SU-DHL-6 (cell line): ENCODE results near the gene POU2F3.

Experiments used
- H2AFZ ChIP-seq: fragments of 200-600 bp; sonication (generic); 2 replicates; pipeline ENCODE4 v1.6.1; 2014; ENCODE audit warnings: low read depth, mild to moderate bottlenecking, moderate library complexity, mixed read lengths, antibody characterized with exemption, low read length; ENCODE audit not compliant: severe bottlenecking
- H3F3A ChIP-seq: fragments of 200-600 bp; shearing (Covaris generic); 2 replicates; pipeline ENCODE4 v1.6.0; 2016; ENCODE audit warnings: antibody characterized with exemption, mild to moderate bottlenecking; ENCODE audit not compliant: insufficient read depth
- H3K27ac ChIP-seq: fragments of 200-600 bp; sonication (generic); 2 replicates; pipeline ENCODE4 v1.5.1; 2016; ENCODE audit warnings: low read depth, mild to moderate bottlenecking, low read length, moderate library complexity, mixed read lengths
- H3K27me3 ChIP-seq: fragments of 200-600 bp; sonication (generic), shearing (Covaris generic); 2 replicates; pipeline ENCODE4 v1.6.0; 2014; ENCODE audit warnings: mild to moderate bottlenecking, low read length
- H3K36me3 ChIP-seq: fragments of 200-600 bp; sonication (generic); 2 replicates; pipeline ENCODE4 v1.6.1; 2014; ENCODE audit warnings: mild to moderate bottlenecking, low read length, mixed read lengths
- H3K4me2 ChIP-seq: fragments of 300-600, 200-600 bp; shearing (Covaris generic), sonication (generic); 2 replicates; pipeline ENCODE4 v1.6.0; 2014; ENCODE audit warnings: low read length, low read depth, mild to moderate bottlenecking; ENCODE audit not compliant: poor library complexity, severe bottlenecking
- H3K4me3 ChIP-seq: fragments of 200-600 bp; sonication (generic); 2 replicates; pipeline ENCODE4 v1.5.1; 2014; ENCODE audit warnings: antibody characterized with exemption, low read length, mild to moderate bottlenecking, mixed read lengths; ENCODE audit not compliant: insufficient read depth, poor library complexity, severe bottlenecking
- H3K79me2 ChIP-seq: fragments of 200-600 bp; sonication (generic); 2 replicates; pipeline ENCODE4 v1.6.1; 2014; ENCODE audit warnings: mild to moderate bottlenecking, low read length, moderate library complexity; ENCODE audit not compliant: insufficient read depth
- H3K9ac ChIP-seq: fragments of 200-600 bp; sonication (generic); 2 replicates; pipeline ENCODE4 v1.7.0; 2014; ENCODE audit warnings: mild to moderate bottlenecking, low read length
- H3K9me2 ChIP-seq: fragments of 200-600 bp; sonication (generic); replicated peaks from 2 replicates; pipeline ENCODE4 v1.6.1; 2014; ENCODE audit warnings: low read length; ENCODE audit not compliant: insufficient read depth
- H3K9me3 ChIP-seq: fragments of 200-600 bp; sonication (generic); 2 replicates; pipeline ENCODE4 v1.6.1; 2014; ENCODE audit warnings: low read length, mixed read lengths; ENCODE audit not compliant: insufficient read depth
- H4K20me1 ChIP-seq: fragments of 200-600 bp; sonication (generic); 2 replicates; pipeline ENCODE4 v1.6.1; 2014; ENCODE audit warnings: low read depth, mild to moderate bottlenecking, antibody characterized with exemption, low read length, moderate library complexity, mixed read lengths
- CTCF ChIP-seq: fragments of 200-600 bp; sonication (generic); IDR thresholded peaks from one replicate; pipeline ENCODE4 v1.5.1; 2017; ENCODE audit warnings: antibody characterized with exemption, mild to moderate bottlenecking, low read length, moderate library complexity; ENCODE audit not compliant: insufficient read depth, poor library complexity, severe bottlenecking
- EZH2phosphoT487 ChIP-seq: fragments of 200-600 bp; sonication (generic), shearing (Covaris generic); conservative IDR thresholded peaks from 2 replicates; pipeline ENCODE4 v1.6.1; 2018; ENCODE audit warnings: mild to moderate bottlenecking, antibody characterized with exemption, low read length, moderate library complexity, mixed read lengths

The POU2F3 gene

GRCh38 chr11:120218695-120219033, 21.3 kb upstream of the POU2F3 start:
- no peak for TF ChIP-seq EZH2phosphoT487
- no peak for TF ChIP-seq CTCF
- Histone ChIP-seq H3K4me2 (no peak overlapping the region), H3K9me2 (no peaks in the 10 kb centered on the region), H3K9ac (no peak overlapping the region), H3K27me3 (no peaks in the 10 kb centered on the region), H3K4me3 (no peak overlapping the region), H3K36me3 (no peaks in the 10 kb centered on the region), H2AFZ (no peak overlapping the region), H3K9me3 (no peaks in the 10 kb centered on the region), H3K79me2 (no peaks in the 10 kb centered on the region), H3K27ac (no peak overlapping the region), H4K20me1 (no peaks in the 10 kb centered on the region), H3F3A (no peaks in the 10 kb centered on the region)

DNA sequence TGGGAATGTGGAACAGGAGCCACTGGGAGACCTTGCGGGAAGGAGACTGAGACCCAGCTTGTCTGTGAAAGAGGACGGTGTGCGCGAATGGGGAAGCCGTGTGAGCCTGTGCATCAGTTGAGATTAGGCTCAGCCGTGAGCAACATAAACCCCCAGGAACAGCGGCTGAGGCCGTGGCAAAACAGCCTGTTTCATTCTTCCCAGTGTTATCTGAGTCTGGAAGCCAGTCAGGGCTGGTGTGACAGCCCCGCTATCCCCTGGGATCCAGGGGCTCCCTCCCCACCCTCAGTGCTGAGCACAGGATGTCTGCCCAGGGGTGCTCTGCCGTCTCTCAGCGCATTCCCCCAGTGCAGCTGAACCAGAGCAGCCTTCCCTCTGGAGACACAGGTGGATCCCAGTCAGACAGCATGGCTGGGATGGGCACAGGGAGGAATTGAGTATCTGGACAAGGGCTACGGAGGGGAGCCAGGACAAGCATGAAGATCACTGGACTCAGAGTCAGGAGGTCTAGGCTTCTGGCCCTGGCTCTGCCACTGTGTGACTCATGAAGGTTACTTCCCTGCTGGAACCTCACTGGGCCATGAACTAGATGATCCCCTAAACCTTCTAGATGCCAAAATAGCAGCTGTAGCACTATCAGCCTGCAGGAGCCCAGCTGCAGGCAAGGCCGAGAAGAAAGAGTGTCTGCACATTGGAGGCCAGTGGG, 20.6 kb upstream of the POU2F3 start:
- H3K79me2 ChIP-seq: no peaks in the 10 kb centered on the region
- no peak overlapping the region for H3K27ac ChIP-seq
- no peaks in the 10 kb centered on the region for H3K27me3 ChIP-seq
- H3K4me2 ChIP-seq: no peak overlapping the region
- H3K9me3 ChIP-seq: no peaks in the 10 kb centered on the region
- H3K4me3 ChIP-seq: no peak overlapping the region
- H2AFZ ChIP-seq: no peak overlapping the region
- no peak overlapping the region for H3K9ac ChIP-seq
- H3K36me3 ChIP-seq: no peaks in the 10 kb centered on the region
- TF ChIP-seq EZH2phosphoT487 (no peak), CTCF (no peak)
- no peaks in the 10 kb centered on the region for H3F3A ChIP-seq
- no peaks in the 10 kb centered on the region for H4K20me1 ChIP-seq
- H3K9me2 ChIP-seq: no peaks in the 10 kb centered on the region

DNA sequence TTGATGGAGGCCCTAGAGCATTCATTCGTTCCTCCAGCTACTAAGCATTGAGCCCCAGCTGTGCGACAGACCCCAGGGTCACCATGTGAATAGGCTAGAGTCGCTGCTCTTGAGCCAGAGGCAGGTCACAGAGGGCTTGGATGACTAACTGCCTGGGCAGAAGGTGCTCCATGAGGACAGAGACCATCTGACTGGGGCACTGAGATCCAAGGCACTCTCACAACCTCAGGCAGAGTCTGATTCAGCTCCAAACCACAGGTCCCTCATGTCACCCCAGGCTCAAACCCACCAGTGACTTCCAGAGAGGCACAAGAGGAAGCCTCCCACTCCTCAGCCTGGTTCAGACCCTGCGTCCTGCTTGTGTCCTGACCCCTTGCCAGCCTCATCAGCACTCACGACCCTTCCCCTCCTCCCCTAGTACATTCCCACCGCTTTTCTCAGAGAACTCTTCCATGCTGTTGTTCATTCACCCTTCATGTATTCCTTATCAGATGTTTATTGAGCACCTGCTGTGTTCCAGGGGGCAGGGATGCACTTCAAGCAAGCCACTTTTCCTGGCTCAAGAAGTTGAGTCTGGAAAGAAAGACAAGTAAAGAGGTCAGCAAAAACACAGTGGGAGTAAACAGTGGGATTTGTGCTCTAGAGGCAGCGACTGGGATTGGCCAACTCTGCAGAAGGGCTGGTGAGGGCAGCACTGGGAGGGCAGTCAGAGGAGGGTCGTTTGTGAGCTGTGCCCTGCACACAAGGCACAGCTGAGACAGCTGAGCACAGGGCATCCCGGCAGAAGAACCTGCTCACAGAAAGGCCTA, 19.8 kb upstream of the POU2F3 start:
- Histone ChIP-seq H3K9me3 (no peaks in the 10 kb centered on the region), H3K9ac (no peak overlapping the region), H3K36me3 (no peaks in the 10 kb centered on the region), H2AFZ (no peak overlapping the region), H3K27me3 (no peaks in the 10 kb centered on the region), H4K20me1 (no peaks in the 10 kb centered on the region), H3K4me3 (no peak overlapping the region), H3K9me2 (no peaks in the 10 kb centered on the region), H3K4me2 (no peak overlapping the region), H3K27ac (no peak overlapping the region), H3F3A (no peaks in the 10 kb centered on the region), H3K79me2 (no peaks in the 10 kb centered on the region)
- TF ChIP-seq EZH2phosphoT487: no peak
- TF ChIP-seq CTCF: no peak
